ENCODE results near the gene CCR3. TPM values are rescaled to one million over a fixed set of nuclear protein-coding genes. Genes with fewer than 3 reads are reported as not detected.

CCR3 gene
- total and polyA plus RNA-seq, 2 experiments from 2014 or later = not detected

GRCh38 chr3:46280105-46280797 is 38.0 kb downstream of the CCR3 start (continued):
- TF ChIP-seq CREB1 (CRISPR knock-in tag; IDR thresholded peaks at IDR 0.05; ENCODE audit: low read depth) (no peak), POLR2AphosphoS5 (IDR thresholded peaks at IDR 0.05; ENCODE audit: low read depth) (no peak), EZH2 (IDR thresholded peaks at IDR 0.05; ENCODE audit: low read depth, unreplicated experiment) (no peak), REST (IDR thresholded peaks at IDR 0.05; ENCODE audit: unreplicated experiment) (no peak)

- H3K27me3 Mint-ChIP-seq (ENCODE audit: insufficient read depth, low read depth, poor library complexity) = no peaks in the 10 kb centered on the region
- H3K79me2 ChIP-seq (replicated peaks; ENCODE audit: insufficient read depth) = no peaks in the 10 kb centered on the region
- H3K36me3 ChIP-seq (ENCODE audit: insufficient read depth) = no peaks in the 10 kb centered on the region
- no peak overlapping the region for H3K27ac ChIP-seq (ENCODE audit: low read depth)
- no peak overlapping the region for H3K27ac Mint-ChIP-seq
- H3K27me3 ChIP-seq (ENCODE audit: insufficient read depth) = no peaks in the 10 kb centered on the region
- no peaks in the 10 kb centered on the region for H3K9me2 ChIP-seq (ENCODE audit: insufficient read depth)
- H3K4me2 ChIP-seq = no peak overlapping the region
- H3F3A ChIP-seq (replicated peaks; ENCODE audit: low read depth) = no peaks in the 10 kb centered on the region
- peaks cover 30% of the 10 kb centered on the region for H3K9me3 Mint-ChIP-seq
- no peak overlapping the region for H3K4me3 ChIP-seq
- TF ChIP-seq REST (IDR thresholded peaks at IDR 0.05; ENCODE audit: unreplicated experiment) = no peak
- TF ChIP-seq ETS1 (IDR thresholded peaks at IDR 0.05) = no peak
- no peak for TF ChIP-seq STAT1 (IDR thresholded peaks at IDR 0.05; ENCODE audit: unreplicated experiment)
- TF ChIP-seq ZNF114 (CRISPR knock-in tag; IDR thresholded peaks at IDR 0.05) = no peak
- TF ChIP-seq POLR2AphosphoS5 (IDR thresholded peaks at IDR 0.05; ENCODE audit: low read depth) = no peak
- no peak for TF ChIP-seq JUNB (IDR thresholded peaks at IDR 0.05; ENCODE audit: unreplicated experiment)
- TF ChIP-seq ZNF331 (CRISPR knock-in tag; IDR thresholded peaks at IDR 0.05; ENCODE audit: low read depth) = no peak
- no peak for TF ChIP-seq EZH2 (IDR thresholded peaks at IDR 0.05; ENCODE audit: low read depth, unreplicated experiment)
- H2AFZ ChIP-seq = no peak overlapping the region
- H4K20me1 ChIP-seq (replicated peaks; ENCODE audit: insufficient read depth) = no peaks in the 10 kb centered on the region
- no peak overlapping the region for H3K4me3 Mint-ChIP-seq
- peaks cover 20% of the 10 kb centered on the region for H3K36me3 Mint-ChIP-seq (ENCODE audit: low read depth)
- no peak for ATAC-seq
- H3K4me1 ChIP-seq (ENCODE audit: insufficient read depth) = no peaks in the 10 kb centered on the region
- H3K4me1 Mint-ChIP-seq = no peaks in the 10 kb centered on the region
- DNase-seq (ENCODE audit: low spot score) = no peak
These were observed 39.3 kb downstream of the CCR3 start for GRCh38 chr3:46281551-46281950.
